ENCODE data around the gene MSI2.

DNA sequence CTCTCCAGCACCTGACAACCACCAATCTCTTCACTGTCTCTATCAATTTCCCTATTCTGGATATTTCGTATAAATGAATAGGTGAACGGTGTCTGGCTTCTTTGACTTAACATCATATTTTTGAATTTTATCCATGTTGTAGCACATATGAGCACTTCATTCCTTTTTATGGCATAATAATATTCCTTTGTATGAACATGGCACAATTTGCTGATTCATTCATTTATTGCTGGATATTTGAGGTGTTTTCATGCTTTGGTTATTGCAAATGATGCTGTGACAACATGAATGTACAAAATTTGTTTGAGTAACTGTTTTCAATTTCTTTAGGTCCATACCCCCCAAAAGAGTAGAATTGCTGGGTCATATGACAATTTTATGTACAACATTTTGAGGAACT is 476.8 kb downstream of the MSI2 start:
- TF ChIP-seq CTCF (IDR thresholded peaks at IDR 0.05; ENCODE audit: low read length) (no peak), EZH2 (IDR thresholded peaks at IDR 0.05; ENCODE audit: borderline replicate concordance, low read length) (no peak)
